ENCODE results near the gene DCDC2C.
"Not testable (repeated sequence)": the region's sequence is repeated elsewhere in the genome, so short reads cannot be mapped to it uniquely, and the experiment has no call there.

DCDC2C gene, protein sequence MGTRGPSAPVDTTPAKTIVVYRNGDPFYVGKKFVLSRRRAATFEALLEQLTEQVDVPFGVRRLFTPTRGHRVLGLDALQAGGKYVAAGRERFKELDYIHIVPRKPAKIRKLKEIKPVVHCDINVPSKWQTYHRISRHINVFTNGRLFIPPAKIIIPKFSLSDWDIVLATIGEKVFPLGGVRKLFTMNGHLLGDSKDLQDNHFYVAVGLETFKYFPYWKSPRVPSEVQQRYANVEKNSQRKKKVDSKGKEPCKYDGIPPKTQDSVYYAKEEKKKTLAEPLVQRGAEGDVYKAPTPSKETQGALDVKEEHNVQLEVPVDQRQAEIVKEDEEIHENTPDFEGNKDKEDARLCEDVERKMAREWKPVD

DNA sequence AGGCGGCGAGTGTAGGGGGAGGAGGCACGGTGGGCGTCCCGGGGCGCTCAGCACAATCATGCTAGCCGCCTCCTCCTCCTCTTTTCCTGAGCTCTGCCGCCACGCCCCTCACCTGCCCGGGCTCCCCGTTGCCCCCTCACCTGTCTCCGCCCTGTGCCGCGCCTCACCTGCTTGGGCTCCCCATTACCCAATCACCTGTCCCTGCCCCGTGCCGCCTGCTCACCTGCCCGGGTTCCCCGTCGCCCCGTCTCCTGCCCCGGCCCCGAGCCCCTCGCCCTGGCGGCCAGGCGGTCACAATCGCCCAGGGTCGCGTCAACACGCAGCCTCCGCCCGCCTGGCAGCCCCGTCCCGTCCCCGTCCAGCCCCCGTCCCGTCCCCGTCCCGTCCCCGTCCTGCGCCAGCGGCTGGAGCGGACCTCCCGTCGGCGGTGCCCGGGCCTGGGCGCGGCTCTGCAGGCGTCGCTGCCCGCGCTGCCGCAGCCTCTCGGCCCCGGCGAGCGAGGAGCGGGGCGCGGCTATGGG is at the start of gene DCDC2C:
Gene DCDC2C (plus strand): TSS at position 340 of the 521 bp plus-strand sequence. CDS start 177 bp downstream, at position 517.
- DNase-seq (ENCODE audit: low read depth): no peak

DNA sequence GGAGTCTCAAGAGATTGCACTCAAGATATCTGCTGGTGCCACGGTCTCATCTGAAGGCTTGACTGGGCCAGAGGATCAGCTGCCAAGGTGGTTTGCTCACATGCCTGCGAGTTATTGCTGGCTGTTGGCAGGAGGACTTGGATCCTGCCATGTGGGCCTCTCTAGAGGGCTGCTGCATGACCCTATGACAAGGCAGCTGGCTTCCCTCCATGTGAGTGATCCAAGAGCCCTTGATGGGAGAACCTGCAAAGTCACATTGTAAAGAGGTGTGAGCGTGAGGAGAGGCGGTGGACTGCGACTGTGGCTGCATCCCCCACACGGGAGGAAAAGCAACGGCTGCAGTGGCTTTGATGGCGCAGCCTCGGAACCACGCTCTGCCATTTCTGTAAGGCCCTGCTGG is 49.4 kb upstream of the DCDC2C start:
- DNase-seq (ENCODE audit: low read depth): no peak

DNA sequence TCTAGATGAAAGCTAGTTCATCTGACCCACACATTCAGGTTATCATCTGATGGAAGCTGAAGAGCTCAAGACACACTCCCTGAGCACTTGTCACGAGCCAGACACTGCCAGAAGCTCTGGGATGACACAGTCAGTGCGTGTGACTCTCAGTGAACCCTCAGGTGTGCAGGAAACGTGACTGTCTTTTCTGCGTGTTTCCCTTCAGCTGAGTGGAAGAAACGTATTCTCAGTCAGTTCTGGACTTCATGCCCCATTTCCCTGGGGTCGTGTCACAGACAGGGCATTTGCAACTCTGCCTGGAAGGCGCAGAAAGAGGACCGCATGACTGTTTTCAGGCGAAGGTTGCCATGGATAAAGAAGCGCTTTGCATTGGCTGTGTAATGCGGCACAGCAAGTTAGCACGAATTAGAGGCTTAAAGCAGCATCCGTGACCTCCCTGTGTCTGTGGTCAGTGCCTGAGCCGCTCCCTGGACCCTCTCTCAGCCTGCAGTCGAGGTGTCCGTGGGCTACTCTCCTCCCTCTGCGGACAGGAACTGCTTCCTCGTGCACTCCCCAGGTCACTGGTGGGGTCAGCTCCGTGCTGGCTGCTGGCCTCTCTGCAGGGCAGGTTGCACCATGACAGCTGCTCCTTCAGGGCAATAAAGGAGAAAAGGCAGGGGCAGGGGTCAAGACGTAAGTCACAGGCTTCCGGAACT is 48.7 kb upstream of the DCDC2C start:
- DNase-seq (ENCODE audit: low read depth): no peak

DNA sequence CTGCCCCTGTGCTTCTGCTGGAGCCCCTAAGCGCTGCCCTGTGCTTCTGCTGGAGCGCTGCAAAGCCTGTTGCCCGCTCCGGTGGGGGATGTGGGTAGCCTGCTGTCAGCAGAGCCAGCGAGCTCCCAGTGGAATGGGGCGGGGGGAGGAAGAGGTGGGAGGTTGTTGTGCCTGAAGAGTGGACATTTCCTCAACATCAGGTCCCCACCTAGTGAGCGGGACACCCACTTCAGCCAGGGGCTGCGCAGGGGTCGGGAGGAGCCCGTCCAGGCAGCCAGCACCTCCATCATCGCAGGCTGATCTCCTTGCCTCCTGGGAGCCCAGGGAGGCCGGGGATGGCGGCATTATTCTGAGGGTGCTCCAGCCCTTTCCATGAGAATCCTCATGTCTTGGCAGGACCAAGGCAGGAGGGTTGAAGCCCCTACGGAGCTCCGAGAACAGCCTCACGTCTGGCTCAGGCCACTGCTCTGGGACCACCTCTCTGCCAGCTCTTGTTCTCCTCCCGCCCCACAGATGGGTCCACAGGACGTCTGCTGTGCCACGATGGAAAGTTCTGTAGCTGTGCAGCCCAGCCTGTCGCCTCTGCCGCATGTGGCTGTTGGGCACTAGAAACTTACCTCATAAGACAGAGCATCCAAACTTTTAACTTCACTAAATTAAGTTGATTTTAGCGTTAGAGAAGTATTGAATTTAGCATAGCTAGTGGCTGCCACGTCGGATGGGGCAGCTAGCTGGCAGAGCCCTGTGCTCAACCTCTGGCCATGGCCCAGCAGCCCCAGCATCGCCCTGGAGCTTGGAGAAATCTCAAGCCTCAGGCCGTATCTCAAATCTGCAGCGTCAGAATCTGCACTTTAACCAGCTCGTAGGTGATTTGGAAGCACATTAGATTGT is 47.3 kb upstream of the DCDC2C start:
- DNase-seq (ENCODE audit: low read depth): no peak

DNA sequence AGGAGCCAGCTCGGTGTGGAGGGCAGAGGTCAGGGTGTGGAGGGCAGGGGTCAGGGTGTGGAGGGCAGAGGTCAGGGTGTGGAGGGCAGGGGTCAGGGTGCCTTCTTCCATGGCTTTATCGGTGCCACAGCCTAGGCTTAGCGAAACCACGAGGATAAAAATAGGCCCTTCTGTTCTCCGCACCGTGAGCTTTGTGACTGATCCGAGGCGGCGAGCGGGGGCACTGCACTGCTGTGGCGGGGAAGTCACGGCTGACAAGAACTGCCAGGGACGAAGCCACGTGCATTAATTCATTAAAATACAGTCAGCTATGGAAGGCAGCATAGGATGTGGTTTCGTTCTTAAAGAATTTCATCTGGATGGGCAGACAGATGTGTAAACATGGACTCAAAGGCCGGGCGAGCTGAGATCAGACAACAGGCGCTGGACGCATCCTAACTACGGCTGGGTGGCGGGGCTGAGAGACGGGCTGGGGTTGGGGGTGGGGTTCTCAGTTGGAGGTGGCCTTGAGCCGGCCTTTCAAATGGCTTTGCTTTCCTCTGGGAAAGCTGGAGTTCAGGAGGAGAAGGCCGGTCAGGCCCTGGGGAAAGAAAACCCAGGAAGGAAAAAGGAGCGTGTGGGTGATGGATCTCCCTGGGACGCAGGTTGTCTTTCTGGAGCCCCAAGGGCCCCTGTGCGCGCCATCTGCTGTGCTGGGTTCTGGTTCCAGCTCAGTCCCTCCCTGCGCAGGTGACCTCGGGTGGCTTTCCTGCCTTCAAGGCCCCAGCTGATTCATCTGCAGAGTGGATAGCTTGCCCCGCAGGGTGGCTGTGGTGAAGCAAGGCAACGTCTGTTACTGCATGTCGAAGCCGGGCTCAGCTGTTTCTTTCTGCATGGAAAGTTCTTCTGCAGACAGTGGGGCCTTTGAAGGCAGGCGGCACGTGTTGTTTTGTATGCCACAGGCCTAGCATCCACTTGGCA is 46.3 kb upstream of the DCDC2C start:
- DNase-seq (ENCODE audit: low read depth): no peak

DNA sequence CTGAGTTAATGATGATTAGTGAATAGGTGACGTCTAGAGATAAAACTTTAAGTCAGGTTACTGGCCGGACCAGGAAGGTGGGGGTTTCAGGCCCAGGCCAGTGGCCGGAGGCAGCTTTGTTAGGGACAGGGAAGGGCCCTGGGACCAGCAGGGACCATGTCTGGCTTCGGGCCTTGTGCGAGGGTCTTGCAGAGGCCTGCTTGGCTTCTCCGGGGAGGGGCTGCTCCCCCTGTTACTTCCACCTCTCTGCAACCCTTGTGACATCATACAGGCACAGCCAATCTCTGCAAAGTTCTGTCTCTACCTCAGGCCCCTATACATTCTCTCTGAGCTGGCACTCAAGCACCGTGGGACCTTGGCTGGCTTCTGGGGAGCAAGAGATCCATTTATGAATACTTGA is 45.5 kb upstream of the DCDC2C start, which contains the start of gene ALLC:
Gene ALLC (plus strand): TSS at position 320 of the 400 bp plus-strand sequence. CDS start 12,958 bp downstream, outside the sequence.
- DNase-seq (ENCODE audit: low read depth): no peak

DNA sequence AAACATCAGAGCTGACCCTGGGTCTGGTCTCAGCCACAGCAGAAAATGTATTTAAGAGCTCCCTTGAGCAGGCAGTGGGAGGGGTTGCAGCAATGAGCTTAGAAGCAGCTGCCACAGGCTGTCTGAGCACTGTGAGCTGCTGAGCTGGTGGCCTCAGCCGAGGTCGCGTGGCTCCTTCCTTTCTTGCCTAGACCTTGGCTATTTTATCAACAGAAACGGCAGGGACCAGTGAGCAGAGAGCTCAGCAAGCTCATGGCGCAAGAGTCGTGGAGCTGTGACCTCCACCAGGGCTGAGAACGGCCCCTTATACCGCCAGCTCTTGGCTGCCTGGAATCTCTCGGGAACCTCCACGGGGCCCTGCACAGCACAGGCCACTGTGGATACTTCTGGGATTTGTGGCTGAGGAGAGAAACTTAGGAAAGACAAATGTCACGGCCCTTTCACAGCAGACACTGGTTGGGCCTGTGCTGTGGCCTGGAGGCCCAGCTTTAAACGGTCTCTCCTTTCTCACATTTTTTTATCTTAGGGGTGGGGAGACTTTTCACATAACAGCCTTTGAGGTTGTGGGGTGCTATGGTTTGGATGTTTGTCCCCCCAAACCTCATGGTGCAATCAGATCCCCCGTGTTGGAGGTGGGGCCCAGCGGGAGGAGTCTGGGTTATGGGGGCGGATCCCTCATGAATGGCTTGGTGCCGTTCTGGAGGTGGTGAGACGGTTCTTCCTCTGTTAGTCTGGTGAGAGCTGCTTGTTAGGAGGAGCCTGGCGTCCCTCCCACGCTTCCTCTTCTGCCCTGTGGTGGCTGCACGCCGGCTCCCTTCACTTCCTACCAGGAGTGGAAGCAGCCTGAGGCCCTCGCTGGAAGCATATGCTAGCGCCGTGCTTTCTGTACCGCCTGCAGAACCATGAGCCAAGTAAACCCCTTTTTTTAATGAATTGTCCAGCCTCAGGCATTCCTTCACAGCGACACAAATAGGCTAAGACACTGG is 43.6 kb upstream of the DCDC2C start:
- no peak for DNase-seq (ENCODE audit: low read depth)

DNA sequence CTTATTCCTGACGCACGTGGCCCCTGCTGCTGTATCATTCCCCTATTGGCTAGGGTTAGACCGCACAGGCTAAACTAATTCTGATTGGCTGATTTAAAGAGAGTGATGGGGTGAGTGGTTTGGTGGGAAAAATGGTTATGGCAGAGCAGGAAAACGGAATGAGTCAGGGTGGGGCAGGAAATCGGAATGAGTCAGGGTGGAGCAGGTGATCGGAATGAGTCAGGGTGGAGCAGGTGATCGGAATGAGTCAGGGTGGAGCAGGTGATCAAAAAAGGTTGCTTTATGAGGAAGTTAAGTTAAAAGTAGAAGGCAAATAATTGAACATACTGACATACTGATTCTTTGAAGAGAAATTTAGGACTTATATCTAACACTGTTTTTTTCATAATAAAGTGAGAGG is 42.7 kb upstream of the DCDC2C start:
- DNase-seq (ENCODE audit: low read depth): not testable (repeated sequence)

DNA sequence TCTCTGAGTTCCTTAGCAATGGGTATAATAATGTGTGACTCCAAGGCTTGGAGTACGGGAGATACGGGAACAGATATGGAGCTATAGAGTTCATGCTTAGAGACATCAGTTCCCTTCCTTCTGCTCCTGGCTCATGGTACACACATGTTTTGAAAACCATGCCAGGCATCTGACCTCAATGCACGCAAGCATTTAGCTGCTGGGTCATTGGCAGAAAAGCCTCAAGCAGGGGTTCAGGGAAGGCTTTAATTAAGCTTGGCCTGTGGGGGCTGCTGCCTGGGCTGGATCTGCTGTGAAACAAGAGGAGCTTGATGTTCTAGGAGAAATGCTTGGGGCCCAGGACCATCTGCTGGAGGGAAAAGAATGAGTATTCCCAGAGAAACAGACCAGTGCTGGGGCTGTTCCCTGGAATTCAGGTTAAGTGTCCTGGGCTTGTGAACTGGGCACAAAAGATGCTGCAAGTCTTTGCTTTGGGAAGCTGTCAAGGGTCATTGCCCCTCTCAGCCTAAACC is 42.2 kb upstream of the DCDC2C start:
- no peak for DNase-seq (ENCODE audit: low read depth)

DNA sequence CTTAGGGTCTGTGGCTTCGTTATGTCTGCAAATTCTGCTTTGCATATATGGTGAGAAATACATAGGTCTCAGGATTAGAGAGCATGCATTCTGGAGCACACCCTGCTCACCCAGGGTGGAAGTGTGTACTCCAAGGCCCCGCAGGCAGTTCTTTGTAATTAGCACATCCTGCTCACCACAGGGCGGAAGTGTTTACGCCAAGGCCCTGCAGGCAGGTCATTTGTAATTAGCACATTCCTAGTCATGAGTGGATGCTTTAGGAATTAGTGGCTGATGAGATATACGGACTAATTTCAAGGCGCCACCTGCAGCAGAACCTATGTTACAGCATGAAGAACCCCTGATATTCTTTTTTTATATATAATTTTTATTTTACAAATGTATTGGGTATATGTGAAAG is 41.1 kb upstream of the DCDC2C start:
- no peak for DNase-seq (ENCODE audit: low read depth)

DNA sequence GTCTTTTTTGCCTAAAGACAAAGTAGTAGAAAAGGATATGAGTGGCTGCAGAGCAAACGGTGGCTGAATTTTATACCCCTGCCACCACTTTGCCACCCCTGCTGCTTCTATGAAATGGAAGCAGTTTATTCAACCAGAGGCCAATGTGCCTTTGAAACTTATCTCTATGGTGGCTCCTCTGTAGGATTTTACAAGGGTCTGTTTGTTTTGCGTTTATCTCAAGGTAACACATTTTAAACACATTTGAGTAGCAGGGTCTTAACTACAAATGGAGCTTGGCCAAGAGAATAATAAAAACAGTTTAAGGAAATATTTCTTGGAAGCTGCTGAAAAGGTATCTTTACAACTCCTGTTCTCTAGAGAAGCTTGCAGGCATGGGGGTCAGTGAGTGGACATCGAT is 39.3 kb upstream of the DCDC2C start:
- DNase-seq (ENCODE audit: low read depth): no peak

DNA sequence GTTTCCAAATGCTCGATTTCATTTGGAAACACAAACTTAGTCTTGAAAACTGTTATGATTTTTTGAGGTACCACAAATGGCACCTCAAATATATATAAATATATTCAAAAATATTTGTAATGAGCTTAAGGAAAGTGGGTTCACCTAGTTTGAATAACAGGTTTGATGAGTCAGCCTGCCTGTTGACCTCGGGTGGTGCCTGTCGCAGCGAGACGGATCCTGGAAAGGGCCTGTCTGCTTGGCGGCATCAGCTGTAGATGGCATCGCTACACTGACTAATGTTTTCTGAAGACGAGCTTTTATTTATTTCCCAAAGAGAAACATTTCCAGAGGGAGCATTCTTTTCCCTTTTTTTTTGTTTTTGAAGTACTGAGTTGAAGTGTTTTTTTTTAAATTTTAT is 38.5 kb upstream of the DCDC2C start:
- DNase-seq (ENCODE audit: low read depth): no peak

DNA sequence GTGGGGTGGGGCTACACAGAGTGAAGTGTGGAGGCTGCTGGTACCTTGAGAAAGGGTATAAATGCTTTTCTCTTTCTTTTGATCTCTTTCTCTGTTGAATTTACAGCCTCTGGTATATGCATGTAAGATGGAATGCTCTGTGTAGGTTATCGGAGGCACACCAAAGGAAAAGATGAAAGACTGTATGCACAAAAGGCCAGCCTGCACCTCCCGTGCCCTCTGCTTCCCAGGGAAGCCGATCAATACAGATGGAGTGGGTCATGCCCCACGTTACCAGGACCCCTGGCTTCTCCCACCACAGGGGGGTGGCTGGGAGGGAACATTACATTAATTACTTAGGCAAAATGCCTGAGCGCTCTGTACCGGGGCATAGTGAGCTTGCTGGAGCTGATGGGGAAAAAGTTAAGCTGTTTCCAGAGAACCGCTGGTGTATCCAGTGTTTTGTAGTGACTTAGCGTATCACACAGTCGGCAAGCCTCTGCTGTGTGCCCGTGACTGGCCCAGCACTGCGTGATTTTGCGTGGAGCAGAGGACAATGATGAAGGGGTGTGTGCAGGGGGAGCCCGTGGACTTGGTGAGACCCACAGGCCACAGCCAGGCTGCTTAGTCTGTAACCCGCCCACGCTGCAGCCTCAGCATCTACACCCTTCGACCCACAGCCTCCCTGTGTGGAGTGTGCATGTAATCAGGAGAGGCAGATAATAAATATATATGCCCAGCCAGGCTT is 37.3 kb upstream of the DCDC2C start:
- no peak for DNase-seq (ENCODE audit: low read depth)

DNA sequence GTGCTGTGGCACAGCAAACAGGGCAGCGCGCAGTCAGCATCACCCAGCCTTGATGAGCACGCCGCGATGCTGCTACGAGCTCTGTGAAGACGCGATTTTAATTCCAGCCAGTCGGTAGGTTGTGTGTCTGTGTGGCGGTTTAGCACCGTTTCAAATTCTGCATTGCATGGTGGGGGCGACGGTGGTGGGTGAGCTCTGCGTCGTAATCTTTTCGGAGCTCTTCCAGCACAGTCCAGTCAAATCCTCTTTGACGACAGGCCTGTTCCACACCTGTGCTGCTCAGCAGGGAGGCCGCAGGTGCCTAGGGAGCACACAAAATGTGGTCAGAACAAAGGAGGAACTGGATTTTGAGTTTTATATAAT is 36.8 kb upstream of the DCDC2C start:
- no peak for DNase-seq (ENCODE audit: low read depth)

DNA sequence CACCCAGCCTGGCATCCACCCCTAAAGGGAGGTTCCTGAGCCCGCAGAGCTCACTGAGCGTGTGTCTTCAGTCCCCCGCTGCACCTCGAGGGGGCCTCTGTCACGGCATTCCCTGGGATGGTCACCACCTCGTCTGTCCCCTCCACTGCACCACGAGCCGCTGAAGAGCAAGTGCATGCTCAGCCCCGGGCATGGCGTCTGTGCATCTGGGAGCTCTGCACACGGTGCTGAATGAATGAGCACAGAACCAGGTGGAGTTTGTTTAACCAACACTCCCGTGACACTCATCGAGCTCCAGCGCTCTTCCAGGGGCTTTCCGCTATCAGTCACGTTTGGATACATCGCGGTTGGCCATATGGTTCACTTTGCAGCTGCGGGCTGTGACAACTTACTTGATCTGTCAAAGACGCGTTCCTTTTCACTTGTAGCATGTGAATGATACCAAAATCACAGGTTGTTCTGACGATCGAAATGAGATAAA is 36.2 kb upstream of the DCDC2C start:
- DNase-seq (ENCODE audit: low read depth): no peak

DNA sequence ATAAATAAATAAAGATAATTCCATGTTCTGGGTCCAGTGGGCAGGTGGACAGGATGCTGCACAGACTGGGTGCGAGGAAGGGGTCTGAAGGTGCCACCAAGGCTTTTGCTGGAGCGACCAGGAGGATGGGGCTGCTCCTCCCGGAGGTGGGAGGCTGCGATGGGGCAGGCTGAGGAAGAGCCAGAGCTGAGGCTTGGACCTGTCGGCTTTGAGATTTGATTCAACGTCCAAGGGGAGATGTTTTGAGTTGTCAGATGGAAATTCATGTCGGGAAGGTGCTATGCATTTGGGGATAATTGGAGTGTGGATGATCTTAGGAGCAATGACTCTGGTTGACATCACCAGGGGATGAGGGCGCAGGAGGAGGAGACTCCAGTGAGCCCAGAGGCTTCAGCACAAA is 33.7 kb upstream of the DCDC2C start:
- no peak for DNase-seq (ENCODE audit: low read depth)

DNA sequence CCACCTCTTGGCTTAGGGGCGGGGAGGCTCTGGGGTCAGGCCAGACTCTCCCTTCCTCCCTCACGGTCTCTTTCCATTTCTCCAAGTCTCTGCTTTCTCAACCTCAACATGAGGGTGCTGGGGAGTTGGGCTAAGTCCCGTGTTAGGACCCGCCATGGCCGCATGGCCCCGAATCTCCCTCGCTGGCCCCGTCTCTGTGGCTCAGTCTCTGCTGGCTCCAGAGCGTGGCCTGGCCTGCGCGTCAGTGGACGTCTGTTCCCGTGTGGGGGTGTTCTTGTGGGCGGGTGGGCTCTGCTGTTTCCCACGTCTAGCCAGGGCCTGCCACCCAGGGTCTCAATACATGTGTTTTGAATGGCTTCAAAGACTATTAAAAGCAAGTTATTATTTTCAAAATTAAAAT is 33.0 kb upstream of the DCDC2C start:
- DNase-seq (ENCODE audit: low read depth): no peak

DNA sequence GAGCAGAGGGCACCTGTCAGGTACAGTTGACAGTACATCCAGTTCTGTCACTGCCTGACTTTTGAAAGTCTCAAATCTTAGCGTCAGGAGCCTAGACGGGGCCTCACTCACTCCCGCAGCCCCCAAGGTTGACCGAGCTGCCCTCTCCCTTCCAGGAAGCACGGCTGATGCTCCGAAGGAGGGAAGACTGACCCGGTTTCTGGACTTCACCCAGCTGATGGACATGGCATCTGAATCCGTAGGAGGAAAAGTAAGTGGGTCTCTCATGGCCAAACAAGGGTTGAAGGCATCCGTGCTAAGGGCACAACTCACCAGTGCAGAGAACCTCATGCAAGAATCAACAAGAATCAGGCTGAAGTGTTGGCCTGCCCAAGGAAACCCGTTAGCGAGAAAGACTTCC is 32.4 kb upstream of the DCDC2C start:
- DNase-seq (ENCODE audit: low read depth): no peak

All from iris pigment epithelial cell (primary cell).